Right cardiac atrium (tissue), 5 donors: ENCODE data around the gene CEL. TPM values are rescaled to one million over a fixed set of nuclear protein-coding genes. Genes with fewer than 3 reads are reported as not detected.
"Not testable (repeated sequence)": the region's sequence is repeated elsewhere in the genome, so short reads cannot be mapped to it uniquely, and the experiment has no call there.

Experiments
- ATAC-seq, 2 donors: fragments of 200-7000 bp; cut with Tn5 transposase; one replicate each; pipeline versions ENCODE4 v1.8.0 to v1.9.1; 2020; ENCODE audit warnings: moderate library complexity in 2 of 2, mild to moderate bottlenecking in 1 of 2
- DNase-seq, 3 donors: peaks; one replicate each; pipeline ENCODE4 v3.0.0-alpha.2; 2020
- H3K27ac ChIP-seq: one replicate; pipeline ENCODE4 v1.5.1; 2013; ENCODE audit warnings: mild to moderate bottlenecking, low read length, control low read depth, moderate library complexity
- H3K27me3 ChIP-seq: one replicate; pipeline ENCODE4 v1.6.1; 2013; ENCODE audit not compliant: control insufficient read depth, insufficient read depth
- H3K4me1 ChIP-seq: one replicate; pipeline ENCODE4 v1.6.1; 2013; ENCODE audit warnings: low read length; ENCODE audit not compliant: control insufficient read depth, insufficient read depth
- H3K4me3 ChIP-seq: one replicate; pipeline ENCODE4 v1.5.1; 2013; ENCODE audit warnings: low read length, control low read depth
- H3K9me3 ChIP-seq: one replicate; pipeline ENCODE4 v1.6.1; 2013; ENCODE audit warnings: low read length; ENCODE audit not compliant: control insufficient read depth
- WGBS: extraction: QIAGEN DNeasy Blood & Tissue Kit; methylation state at CpG from one replicate; pipeline ENCODE4 v1.1.7; 2013; 5-methylcytosine and 5-hydroxymethylcytosine counted together
- intact Hi-C, 4 donors: fragments of 100-400 bp; cut with DNase I; formaldehyde crosslinking; loops; one replicate each; pipeline versions ENCODE4 v1.11.0 to v1.14.0; 2022 to 2023
- long read RNA-seq, 4 donors: library from polyadenylated mRNA; unstranded; transcript quantifications; one replicate each; pipeline ENCODE4 v2.0.0, GENCODE V29; 2020 to 2021
- polyA plus RNA-seq: library from polyadenylated mRNA; stranded (reverse); fragments of 200-250 nt; gene quantifications from one replicate; pipeline ENCODE4 v1.2.3, GENCODE V29; 2013
- total RNA-seq, 4 donors: library from RNA; stranded (reverse); fragmentation: NEBNext Ultra II Directional; extraction: Animal tissue kit (Norgen Biotek cat#: 25700); gene quantifications; one replicate each; pipeline ENCODE4 v1.2.1, GENCODE V29; 2021
- donor health status: healthy with polysubstance abuse.
- donor health status: DM: no; HTN: yes; CAD: no.
- donor health status: DM: no; HTN: no; CAD: no.
- donor health status: DM: no; HTN: yes; CAD: no; lungs with severe emphysema.
- donor health status: DM: yes; HTN: yes; CAD: no.

The CEL gene
- total RNA-seq (1 to 10 TPM; 2.9 to 9.7 (median 5.2) TPM), polyA plus RNA-seq (2.8 TPM)
- long read RNA-seq, donor 1, partial matches to known transcripts, result 3 of 6 reads
- long read RNA-seq, donor 1, other reads (novel, unspliced or antisense), result 1 of 6 reads
- long read RNA-seq, donor 2, partial matches to known transcripts, result 1 of 6 reads
- long read RNA-seq, donor 2, other reads (novel, unspliced or antisense), result 1 of 6 reads
- long read RNA-seq, donor 3, result 0 reads
- long read RNA-seq, donor 4, partial matches to known transcripts, result 0 of 2 reads
- long read RNA-seq, donor 4, other reads (novel, unspliced or antisense), result 1 of 2 reads

GRCh38 chr9:133061764-133062145 lies at the start of gene CEL:
CEL (plus strand) TSS chr9:133061981; CDS start chr9:133062003, 22 bp downstream.
- DNase-seq, H3K4me1 ChIP-seq, intact Hi-C loops, H3K9me3 ChIP-seq, H3K27me3 ChIP-seq, H3K4me3 ChIP-seq: not testable (repeated sequence)
- peak; percentile 4 to 10 for ATAC-seq
- peak within 1 kb of the TSS; percentile 21 for H3K27ac ChIP-seq
- 67% methylated on average over 2 of the region's 9 CpGs for WGBS

GRCh38 chr9:133014696-133015095 lies 47.1 kb upstream of the CEL start:
- Histone ChIP-seq H3K9me3 (no peaks in the 10 kb centered on the region), H3K27ac (no peak overlapping the region), H3K27me3 (no peaks in the 10 kb centered on the region), H3K4me1 (no peaks in the 10 kb centered on the region), H3K4me3 (no peak overlapping the region)
- intact Hi-C loops, result no loop called here
- DNase-seq, result no peak
- ATAC-seq, result no peak
- WGBS, result 88% methylated on average over 5 of the region's 5 CpGs

GRCh38 chr9:133023117-133023890 lies 38.5 kb upstream of the CEL start:
- H3K4me3 ChIP-seq, result no peak overlapping the region
- no peaks in the 10 kb centered on the region for H3K9me3 ChIP-seq
- ATAC-seq (peak in 1 of 2 donors; percentile 33), DNase-seq (peak in 1 of 3 donors; percentile 54)
- no peaks in the 10 kb centered on the region for H3K4me1 ChIP-seq
- intact Hi-C loops, result no loop called here
- H3K27ac ChIP-seq, result no peak overlapping the region
- H3K27me3 ChIP-seq, result no peaks in the 10 kb centered on the region
- 72% methylated on average over 26 of the region's 26 CpGs for WGBS

GRCh38 chr9:133026426-133026825 lies 35.4 kb upstream of the CEL start:
- Histone ChIP-seq H3K4me1 (peaks cover 2% of the 10 kb centered on the region), H3K4me3 (no peak overlapping the region), H3K9me3 (no peaks in the 10 kb centered on the region), H3K27me3 (no peaks in the 10 kb centered on the region), H3K27ac (no peak overlapping the region)
- WGBS, result 52% methylated on average over 3 of the region's 3 CpGs
- DNase-seq, result no peak
- no peak for ATAC-seq
- intact Hi-C loops, result no loop called here

GRCh38 chr9:133027134-133027533 lies 34.6 kb upstream of the CEL start:
- Histone ChIP-seq H3K27me3 (no peaks in the 10 kb centered on the region), H3K27ac (no peak overlapping the region), H3K9me3 (no peaks in the 10 kb centered on the region), H3K4me3 (no peak overlapping the region), H3K4me1 (peaks cover 4% of the 10 kb centered on the region)
- WGBS, result 38% methylated on average over 5 of the region's 5 CpGs
- DNase-seq, result peak in 1 of 3 donors; percentile 35
- intact Hi-C loops, result no loop called here
- no peak for ATAC-seq

GRCh38 chr9:133028221-133028620 lies 33.6 kb upstream of the CEL start:
- no peaks in the 10 kb centered on the region for H3K9me3 ChIP-seq
- peaks cover 5% of the 10 kb centered on the region for H3K4me1 ChIP-seq
- ATAC-seq (no peak), DNase-seq (no peak)
- H3K27me3 ChIP-seq, result no peaks in the 10 kb centered on the region
- H3K27ac ChIP-seq, result no peak overlapping the region
- H3K4me3 ChIP-seq, result no peak overlapping the region
- intact Hi-C loops, result no loop called here
- 80% methylated on average over 3 of the region's 3 CpGs for WGBS

GRCh38 chr9:133029994-133030316 lies 31.8 kb upstream of the CEL start:
- no peak for DNase-seq
- H3K9me3 ChIP-seq, result no peaks in the 10 kb centered on the region
- ATAC-seq, result peak in 1 of 2 donors; percentile 19
- H3K4me3 ChIP-seq, result peak overlapping the region; percentile 63
- peak overlapping the region; percentile 77 for H3K27ac ChIP-seq
- H3K4me1 ChIP-seq, result peaks cover 5% of the 10 kb centered on the region
- H3K27me3 ChIP-seq, result no peaks in the 10 kb centered on the region
- intact Hi-C loops, result no loop called here
- WGBS, result under 1% methylated on average over 28 of the region's 28 CpGs

GRCh38 chr9:133030317-133031129 lies 31.3 kb upstream of the CEL start, which contains the start of gene GTF3C5:
GTF3C5 (plus strand) TSS chr9:133030997; CDS start chr9:133031012, 15 bp downstream.
- H3K9me3 ChIP-seq, result no peaks in the 10 kb centered on the region
- peak within 1 kb of the TSS; percentile 91 for H3K27ac ChIP-seq
- peak within 1 kb of the TSS; percentile 63 for H3K4me3 ChIP-seq
- peak; percentile 99 for ATAC-seq
- WGBS, result under 1% methylated on average over 63 of the region's 63 CpGs
- no peaks in the 10 kb centered on the region for H3K27me3 ChIP-seq
- peaks cover 5% of the 10 kb centered on the region for H3K4me1 ChIP-seq
- DNase-seq, result peak; percentile 92 to 96 (median 96)
- intact Hi-C loops, result no loop called here

- Histone ChIP-seq H3K27me3 (no peaks in the 10 kb centered on the region), H3K4me3 (peak overlapping the region; percentile 63), H3K27ac (peak overlapping the region; percentile 91), H3K9me3 (no peaks in the 10 kb centered on the region), H3K4me1 (peaks cover 5% of the 10 kb centered on the region)
- intact Hi-C loops, result no loop called here
- no peak for DNase-seq
- ATAC-seq, result no peak
- WGBS, result 1% methylated on average over 16 of the region's 16 CpGs
Measured at GRCh38 chr9:133031130-133031422, 30.7 kb upstream of the CEL start.

GRCh38 chr9:133031496-133031911 lies 30.3 kb upstream of the CEL start:
- no peaks in the 10 kb centered on the region for H3K9me3 ChIP-seq
- H3K4me1 ChIP-seq, result peaks cover 5% of the 10 kb centered on the region
- no peak for ATAC-seq
- peak overlapping the region; percentile 63 for H3K4me3 ChIP-seq
- no peaks in the 10 kb centered on the region for H3K27me3 ChIP-seq
- intact Hi-C loops, result no loop called here
- no peak overlapping the region for H3K27ac ChIP-seq
- 66% methylated on average over 10 of the region's 10 CpGs for WGBS
- DNase-seq, result no peak

- Histone ChIP-seq H3K4me3 (no peak overlapping the region), H3K4me1 (peaks cover 5% of the 10 kb centered on the region), H3K9me3 (no peaks in the 10 kb centered on the region), H3K27ac (no peak overlapping the region), H3K27me3 (no peaks in the 10 kb centered on the region)
- 91% methylated on average over 10 of the region's 10 CpGs for WGBS
- intact Hi-C loops, result no loop called here
- ATAC-seq (no peak), DNase-seq (no peak)
Measured at GRCh38 chr9:133032171-133032570, 29.6 kb upstream of the CEL start.
